Upper lobe of left lung (tissue), 6 donors: ENCODE measurements around the gene NSD2. TPM values are rescaled to one million over a fixed set of nuclear protein-coding genes. Genes with fewer than 3 reads are reported as not detected.

Source experiments
- ATAC-seq, 2 donors: fragments of 200-7000 bp; cut with Tn5 transposase; one replicate each; pipeline ENCODE4 v1.9.1; 2022; ENCODE audit warnings: mild to moderate bottlenecking in 2 of 2, moderate library complexity in 2 of 2; ENCODE audit not compliant: low FRiP score in 2 of 2
- DNase-seq, 2 donors: peaks; one replicate each; pipeline ENCODE4 v3.0.0-alpha.2; 2019 to 2020
- H3K27ac ChIP-seq, 4 donors: fragments of 200-600 bp; sonication (generic); one replicate each; pipeline ENCODE4 v1.5.1; 2016 to 2019
- H3K27me3 ChIP-seq, 4 donors: fragments of 200-600 bp; sonication (generic); one replicate each; pipeline ENCODE4 v1.5.1; 2017 to 2019
- H3K36me3 ChIP-seq, 4 donors: fragments of 200-600 bp; sonication (generic); one replicate each; pipeline ENCODE4 v1.5.1; 2016 to 2019
- H3K4me1 ChIP-seq, 4 donors: fragments of 200-600 bp; sonication (generic); one replicate each; pipeline ENCODE4 v1.5.1; 2018 to 2019
- H3K4me3 ChIP-seq, 4 donors: fragments of 200-600 bp; sonication (generic); one replicate each; pipeline ENCODE4 v1.5.1; 2017 to 2019; ENCODE audit warnings: mild to moderate bottlenecking in 2 of 4, moderate library complexity in 1 of 4
- H3K9me3 ChIP-seq, 4 donors: fragments of 200-600 bp; sonication (generic); one replicate each; pipeline ENCODE4 v1.5.1; 2018 to 2019
- CTCF ChIP-seq, 6 experiments: fragments of 450-650 bp in 4 of 6; fragments of 200-600 bp in 2 of 6; sonication (generic) in 2 of 6; IDR thresholded peaks; one replicate each; pipeline ENCODE4 v1.5.1; 2016 to 2019; ENCODE audit warnings: antibody characterized with exemption in 6 of 6
- EP300 ChIP-seq, 4 donors: sonication (generic); formaldehyde crosslinking; IDR thresholded peaks; one replicate each; pipeline ENCODE4 v1.5.1; 2017; ENCODE audit warnings: antibody characterized with exemption in 4 of 4, control low read depth in 2 of 4
- POLR2A ChIP-seq, 4 donors: fragments of 450-650 bp; IDR thresholded peaks; one replicate each; pipeline ENCODE4 v1.5.1; 2016 to 2017; ENCODE audit warnings: antibody characterized with exemption in 4 of 4, mild to moderate bottlenecking in 2 of 4
- POLR2AphosphoS5 ChIP-seq, 2 donors: sonication (generic); formaldehyde crosslinking; IDR thresholded peaks; one replicate each; pipeline ENCODE4 v1.5.1; 2017; ENCODE audit warnings: antibody characterized with exemption in 2 of 2
- WGBS, 2 donors: methylation state at CpG; one replicate each; pipeline ENCODE4 v1.1.5; 2017 to 2018; 5-methylcytosine and 5-hydroxymethylcytosine counted together
- total RNA-seq, 6 donors: library from RNA; depleted of rRNA in 4 of 6; stranded (reverse); fragments of >200 nt in 4 of 6; gene quantifications; one replicate each; pipeline versions ENCODE4 v1.1.0 to v1.2.1, GENCODE V29; 2016 to 2021
- donor health status: DM: no; HTN: no; CAD: no; lungs with moderate emphysema.
- donor health status: DM: no; HTN: yes; CAD: no; lungs with severe emphysema.

The NSD2 gene
- total RNA-seq, 6 donors from 2014 or later = 35.7 to 164 (median 53.1) TPM

- no peak overlapping the region for H3K27ac ChIP-seq
- no peak for ATAC-seq
- WGBS, 2 donors = 88 to 100% methylated on average over 1 of the region's 1 CpG
Measured at GRCh38 chr4:1882850-1883271, 11.7 kb downstream of the NSD2 start.

GRCh38 chr4:1883583-1883982 is 12.4 kb downstream of the NSD2 start:
- WGBS, 2 donors = 96 to 97% methylated on average over 7 to 8 of the region's 8 CpGs
- ATAC-seq (no peak), DNase-seq (no peak)
- no peaks in the 10 kb centered on the region for H3K9me3 ChIP-seq
- no peaks in the 10 kb centered on the region for H3K27me3 ChIP-seq
- no peak overlapping the region for H3K27ac ChIP-seq
- H3K4me1 ChIP-seq = peaks cover 0 to 7% (median 4%) of the 10 kb centered on the region in 4 donors
- H3K36me3 ChIP-seq = no peaks in the 10 kb centered on the region
- no peak for TF ChIP-seq POLR2A (IDR thresholded peaks at IDR 0.05)
- no peak for TF ChIP-seq EP300 (IDR thresholded peaks at IDR 0.05)
- TF ChIP-seq POLR2AphosphoS5 (IDR thresholded peaks at IDR 0.05) = no peak
- TF ChIP-seq CTCF (IDR thresholded peaks at IDR 0.05) = no peak
- H3K4me3 ChIP-seq = no peak overlapping the region

More at GRCh38 chr4:1882850-1883271, 11.7 kb downstream of the NSD2 start:
- Histone ChIP-seq H3K36me3 (no peaks in the 10 kb centered on the region), H3K27me3 (no peaks in the 10 kb centered on the region), H3K4me3 (no peak overlapping the region), H3K4me1 (peaks cover 0 to 8% (median 5%) of the 10 kb centered on the region in 4 donors), H3K9me3 (no peaks in the 10 kb centered on the region)
- DNase-seq = no peak
- TF ChIP-seq CTCF (IDR thresholded peaks at IDR 0.05) = no peak
- TF ChIP-seq POLR2A (IDR thresholded peaks at IDR 0.05) = no peak

GRCh38 chr4:1885414-1885813 is 14.2 kb downstream of the NSD2 start:
- Histone ChIP-seq H3K9me3 (no peaks in the 10 kb centered on the region), H3K4me3 (no peak overlapping the region), H3K27ac (no peak overlapping the region), H3K4me1 (peaks cover 0 to 4% (median 2%) of the 10 kb centered on the region in 4 donors), H3K27me3 (no peaks in the 10 kb centered on the region), H3K36me3 (no peaks in the 10 kb centered on the region)
- TF ChIP-seq POLR2A (IDR thresholded peaks at IDR 0.05) = no peak
- TF ChIP-seq POLR2AphosphoS5 (IDR thresholded peaks at IDR 0.05) = no peak
- no peak for TF ChIP-seq EP300 (IDR thresholded peaks at IDR 0.05)
- no peak for TF ChIP-seq CTCF (IDR thresholded peaks at IDR 0.05)
- WGBS, 2 donors = 80 to 87% methylated on average over 2 of the region's 2 CpGs
- ATAC-seq = no peak
- no peak for DNase-seq

GRCh38 chr4:1887052-1887451 is 15.9 kb downstream of the NSD2 start:
- no peak for TF ChIP-seq POLR2AphosphoS5 (IDR thresholded peaks at IDR 0.05)
- Histone ChIP-seq H3K4me3 (no peak overlapping the region), H3K27me3 (no peaks in the 10 kb centered on the region), H3K9me3 (no peaks in the 10 kb centered on the region), H3K27ac (no peak overlapping the region), H3K4me1 (peaks cover 0 to 4% (median 0%) of the 10 kb centered on the region in 4 donors), H3K36me3 (no peaks in the 10 kb centered on the region)
- DNase-seq = no peak
- no peak for ATAC-seq
- WGBS, 2 donors = 56 to 60% methylated on average over 2 of the region's 2 CpGs

- Histone ChIP-seq H3K9me3 (no peaks in the 10 kb centered on the region), H3K36me3 (no peaks in the 10 kb centered on the region), H3K4me3 (no peak overlapping the region), H3K4me1 (peaks cover 0 to 4% (median 0%) of the 10 kb centered on the region in 4 donors), H3K27ac (no peak overlapping the region), H3K27me3 (no peaks in the 10 kb centered on the region)
- 96 to 97% methylated on average over 11 of the region's 11 CpGs for WGBS, 2 donors
- ATAC-seq (no peak), DNase-seq (no peak)
- no peak for TF ChIP-seq POLR2AphosphoS5 (IDR thresholded peaks at IDR 0.05)
- no peak for TF ChIP-seq CTCF (IDR thresholded peaks at IDR 0.05)
- no peak for TF ChIP-seq POLR2A (IDR thresholded peaks at IDR 0.05)
- TF ChIP-seq EP300 (IDR thresholded peaks at IDR 0.05) = no peak
Measured at GRCh38 chr4:1890979-1891570, 19.9 kb downstream of the NSD2 start.
